ENCODE measurements around the gene HHIPL1.

HHIPL1 gene

GRCh38 chr14:99634443-99634842, 10.5 kb upstream of the HHIPL1 start:
- TF ChIP-seq GATA3 (IDR thresholded peaks at IDR 0.05; ENCODE audit: low read depth, low read length): no peak
- TF ChIP-seq GATA2 (IDR thresholded peaks at IDR 0.05; ENCODE audit: low read depth, low read length): no peak

GRCh38 chr14:99635116-99635515, 9.8 kb upstream of the HHIPL1 start:
- TF ChIP-seq GATA2 (IDR thresholded peaks at IDR 0.05; ENCODE audit: low read depth, low read length): no peak
- TF ChIP-seq GATA3 (IDR thresholded peaks at IDR 0.05; ENCODE audit: low read depth, low read length): no peak

GRCh38 chr14:99636487-99636886, 8.4 kb upstream of the HHIPL1 start:
- TF ChIP-seq GATA2 (IDR thresholded peaks at IDR 0.05; ENCODE audit: low read depth, low read length) (no peak), GATA3 (IDR thresholded peaks at IDR 0.05; ENCODE audit: low read depth, low read length) (no peak)

- TF ChIP-seq GATA3 (IDR thresholded peaks at IDR 0.05; ENCODE audit: low read depth, low read length) (no peak), GATA2 (IDR thresholded peaks at IDR 0.05; ENCODE audit: low read depth, low read length) (no peak)
Measured at GRCh38 chr14:99637624-99638023, 7.3 kb upstream of the HHIPL1 start.

GRCh38 chr14:99643343-99643742, 1.6 kb upstream of the HHIPL1 start:
- TF ChIP-seq GATA3 (IDR thresholded peaks at IDR 0.05; ENCODE audit: low read depth, low read length): no peak
- no peak for TF ChIP-seq GATA2 (IDR thresholded peaks at IDR 0.05; ENCODE audit: low read depth, low read length)

- TF ChIP-seq GATA2 (IDR thresholded peaks at IDR 0.05; ENCODE audit: low read depth, low read length): no peak
- TF ChIP-seq GATA3 (IDR thresholded peaks at IDR 0.05; ENCODE audit: low read depth, low read length): no peak
Measured at GRCh38 chr14:99644035-99644587, 818 bp upstream of the HHIPL1 start.

- TF ChIP-seq GATA2 (IDR thresholded peaks at IDR 0.05; ENCODE audit: low read depth, low read length) (no peak), GATA3 (IDR thresholded peaks at IDR 0.05; ENCODE audit: low read depth, low read length) (no peak)
Measured at GRCh38 chr14:99645545-99646505, 896 bp downstream of the HHIPL1 start.

- TF ChIP-seq GATA2 (IDR thresholded peaks at IDR 0.05; ENCODE audit: low read depth, low read length) (no peak), GATA3 (IDR thresholded peaks at IDR 0.05; ENCODE audit: low read depth, low read length) (no peak)
Measured at GRCh38 chr14:99647411-99647810, 2.5 kb downstream of the HHIPL1 start.

GRCh38 chr14:99648027-99648784, 3.3 kb downstream of the HHIPL1 start:
- TF ChIP-seq GATA2 (IDR thresholded peaks at IDR 0.05; ENCODE audit: low read depth, low read length) (no peak), GATA3 (IDR thresholded peaks at IDR 0.05; ENCODE audit: low read depth, low read length) (no peak)

GRCh38 chr14:99649219-99649618, 4.3 kb downstream of the HHIPL1 start:
- no peak for TF ChIP-seq GATA3 (IDR thresholded peaks at IDR 0.05; ENCODE audit: low read depth, low read length)
- no peak for TF ChIP-seq GATA2 (IDR thresholded peaks at IDR 0.05; ENCODE audit: low read depth, low read length)

GRCh38 chr14:99649643-99650042, 4.7 kb downstream of the HHIPL1 start:
- TF ChIP-seq GATA3 (IDR thresholded peaks at IDR 0.05; ENCODE audit: low read depth, low read length): no peak
- no peak for TF ChIP-seq GATA2 (IDR thresholded peaks at IDR 0.05; ENCODE audit: low read depth, low read length)

GRCh38 chr14:99650189-99650588, 5.3 kb downstream of the HHIPL1 start:
- TF ChIP-seq GATA2 (IDR thresholded peaks at IDR 0.05; ENCODE audit: low read depth, low read length): no peak
- TF ChIP-seq GATA3 (IDR thresholded peaks at IDR 0.05; ENCODE audit: low read depth, low read length): no peak

- TF ChIP-seq GATA3 (IDR thresholded peaks at IDR 0.05; ENCODE audit: low read depth, low read length) (no peak), GATA2 (IDR thresholded peaks at IDR 0.05; ENCODE audit: low read depth, low read length) (no peak)
Measured at GRCh38 chr14:99651953-99652746, 7.2 kb downstream of the HHIPL1 start.
